GM23248 (cell line): ENCODE results near the gene SMIM43. TPM values are rescaled to one million over a fixed set of nuclear protein-coding genes. Genes with fewer than 3 reads are reported as not detected.

Source experiments
- DNase-seq: peaks from one replicate; pipeline ENCODE4 v3.0.0-alpha.2; 2015
- H2AFZ ChIP-seq: fragments of 200-600 bp; sonication (generic); 2 replicates; pipeline ENCODE4 v1.6.1; 2016; ENCODE audit warnings: antibody characterized with exemption
- H3F3A ChIP-seq: fragments of 200-600 bp; sonication (generic); 2 replicates; pipeline ENCODE4 v1.6.1; 2016; ENCODE audit warnings: mild to moderate bottlenecking, antibody characterized with exemption, mixed run types; ENCODE audit not compliant: insufficient read depth
- H3K27ac ChIP-seq: fragments of 200-600 bp; sonication (generic); 2 replicates; pipeline ENCODE4 v1.5.1; 2016; ENCODE audit warnings: mild to moderate bottlenecking
- H3K27me3 ChIP-seq: fragments of 200-600 bp; sonication (generic); replicated peaks from 2 replicates; pipeline ENCODE4 v1.6.1; 2016; ENCODE audit warnings: mild to moderate bottlenecking; ENCODE audit not compliant: insufficient read depth
- H3K36me3 ChIP-seq: fragments of 200-600 bp; sonication (generic); 2 replicates; pipeline ENCODE4 v1.6.1; 2016; ENCODE audit warnings: low read depth, mild to moderate bottlenecking
- H3K4me1 ChIP-seq: fragments of 200-600 bp; sonication (generic); 2 replicates; pipeline ENCODE4 v1.6.1; 2016; ENCODE audit warnings: mild to moderate bottlenecking; ENCODE audit not compliant: insufficient read depth
- H3K4me2 ChIP-seq: fragments of 200-600 bp; sonication (generic); one replicate; pipeline ENCODE4 v1.6.1; 2016; ENCODE audit warnings: mild to moderate bottlenecking; ENCODE audit not compliant: unreplicated experiment
- H3K4me3 ChIP-seq: fragments of 200-600 bp; sonication (generic); 2 replicates; pipeline ENCODE4 v1.5.1; 2016; ENCODE audit warnings: mild to moderate bottlenecking
- H3K79me2 ChIP-seq: fragments of 200-600 bp; sonication (generic); 2 replicates; pipeline ENCODE4 v1.6.1; 2016; ENCODE audit warnings: mild to moderate bottlenecking; ENCODE audit not compliant: insufficient read depth
- H3K9ac ChIP-seq: fragments of 200-600 bp; sonication (generic); 2 replicates; pipeline ENCODE4 v1.6.1; 2016; ENCODE audit warnings: mild to moderate bottlenecking
- H3K9me2 ChIP-seq: fragments of 200-600 bp; sonication (generic); 2 replicates; pipeline ENCODE4 v1.6.1; 2016; ENCODE audit warnings: mixed run types, mild to moderate bottlenecking, moderate library complexity; ENCODE audit not compliant: insufficient read depth
- H3K9me3 ChIP-seq: fragments of 200-600 bp; sonication (generic); one replicate; pipeline ENCODE4 v1.6.1; 2017; ENCODE audit warnings: low read depth
- H4K20me1 ChIP-seq: fragments of 200-600 bp; sonication (generic); 2 replicates; pipeline ENCODE4 v1.6.0; 2016; ENCODE audit not compliant: insufficient read depth
- EZH2 ChIP-seq: fragments of 200-600 bp; sonication (generic); IDR thresholded peaks from 2 replicates; pipeline ENCODE4 v1.6.1; 2018; ENCODE audit warnings: antibody characterized with exemption, mild to moderate bottlenecking; ENCODE audit not compliant: insufficient read depth, poor library complexity, severe bottlenecking
- EZH2phosphoT487 ChIP-seq: fragments of 200-600 bp; sonication (generic); IDR thresholded peaks from 2 replicates; pipeline ENCODE4 v1.6.1; 2018; ENCODE audit warnings: antibody characterized with exemption, moderate library complexity, mild to moderate bottlenecking, low read depth; ENCODE audit not compliant: insufficient read depth
- WGBS, 2 experiments: methylation state at CpG; one replicate each; pipeline ENCODE4 v1.1.6; 2015 to 2017; ENCODE audit warnings: low lambda C conversion rate in 2 of 2, low coverage in 1 of 2; ENCODE audit errors: missing lambda C conversion rate in 2 of 2; 5-methylcytosine and 5-hydroxymethylcytosine counted together
- in situ Hi-C: fragments of 300-500 bp; cut with MboI; formaldehyde crosslinking; loops from 2 replicates; pipeline ENCODE4 v1.15.0; 2020
- polyA plus RNA-seq: library from polyadenylated mRNA; unstranded; fragments of >200 nt; fragmentation: Nextera tagmentation; extraction: Ambion mirVana; gene quantifications from 2 replicates; pipeline ENCODE4 v1.2.1, GENCODE V29; 2016
- total RNA-seq: library from RNA; depleted of rRNA; stranded (reverse); fragments of >200 nt; shearing (Covaris generic); gene quantifications from 2 replicates; pipeline ENCODE4 v1.2.3, GENCODE V29; 2014

The SMIM43 gene
- total and polyA plus RNA-seq, 2 experiments from 2014 or later, result 1.4 to 3.5 TPM

- no peak overlapping the region for H3K4me3 ChIP-seq
- H3K9ac ChIP-seq, result no peak overlapping the region
- no peaks in the 10 kb centered on the region for H3K9me2 ChIP-seq
- no peaks in the 10 kb centered on the region for H3K27me3 ChIP-seq
- in situ Hi-C loops, result no loop called here
- TF ChIP-seq EZH2phosphoT487 (no peak), EZH2 (no peak)
- peaks cover 22% of the 10 kb centered on the region for H3K4me1 ChIP-seq
- H3K4me2 ChIP-seq, result no peak overlapping the region
- DNase-seq, result no peak
- H3K36me3 ChIP-seq, result no peaks in the 10 kb centered on the region
- 72 to 90% methylated on average over 1 of the region's 1 CpG for WGBS, 2 experiments
- H4K20me1 ChIP-seq, result no peaks in the 10 kb centered on the region
- H3K27ac ChIP-seq, result no peak overlapping the region
- no peaks in the 10 kb centered on the region for H3K79me2 ChIP-seq
- no peaks in the 10 kb centered on the region for H3K9me3 ChIP-seq
- no peak overlapping the region for H2AFZ ChIP-seq
- H3F3A ChIP-seq, result peaks cover 7% of the 10 kb centered on the region; the same call in 1 of the 2 replicates
These were observed 8.9 kb upstream of the SMIM43 start for GRCh38 chr4:121773883-121774282.

GRCh38 chr4:121771869-121772268 lies 6.9 kb upstream of the SMIM43 start:
- in situ Hi-C loops, result no loop called here
- TF ChIP-seq EZH2 (no peak), EZH2phosphoT487 (no peak)
- no peaks in the 10 kb centered on the region for H3F3A ChIP-seq
- 0 out of 2 replicates have a peak, but pooled peaks cover 3% of the 10 kb centered on the region for H3K4me1 ChIP-seq
- H3K9me3 ChIP-seq, result no peaks in the 10 kb centered on the region
- H3K36me3 ChIP-seq, result no peaks in the 10 kb centered on the region
- no peaks in the 10 kb centered on the region for H3K79me2 ChIP-seq
- H3K4me2 ChIP-seq, result no peak overlapping the region
- H3K4me3 ChIP-seq, result no peak overlapping the region
- H4K20me1 ChIP-seq, result no peaks in the 10 kb centered on the region
- H3K27me3 ChIP-seq, result no peaks in the 10 kb centered on the region
- no peak overlapping the region for H3K9ac ChIP-seq
- WGBS, 2 experiments, result 94 to 98% methylated on average over 1 of the region's 1 CpG
- no peaks in the 10 kb centered on the region for H3K9me2 ChIP-seq
- no peak overlapping the region for H3K27ac ChIP-seq
- no peak overlapping the region for H2AFZ ChIP-seq
- no peak for DNase-seq

GRCh38 chr4:121769341-121769740 lies 4.4 kb upstream of the SMIM43 start:
- Histone ChIP-seq H3K36me3 (no peaks in the 10 kb centered on the region), H3K9me2 (no peaks in the 10 kb centered on the region), H3K79me2 (no peaks in the 10 kb centered on the region), H4K20me1 (no peaks in the 10 kb centered on the region), H3K4me2 (no peak overlapping the region), H3K27me3 (peaks cover 4% of the 10 kb centered on the region; the same call in 1 of the 2 replicates), H3K9ac (no peak overlapping the region), H3K4me3 (no peak overlapping the region), H3K27ac (no peak overlapping the region), H3K4me1 (no peaks in the 10 kb centered on the region), H3K9me3 (no peaks in the 10 kb centered on the region), H3F3A (no peaks in the 10 kb centered on the region), H2AFZ (no peak overlapping the region)
- no peak for DNase-seq
- TF ChIP-seq EZH2phosphoT487 (no peak), EZH2 (no peak)
- in situ Hi-C loops, result no loop called here
- 91 to 100% methylated on average over 2 of the region's 2 CpGs for WGBS, 2 experiments

- TF ChIP-seq EZH2phosphoT487 (no peak), EZH2 (no peak)
- 88 to 92% methylated on average over 4 of the region's 4 CpGs for WGBS, 2 experiments
- Histone ChIP-seq H3K4me3 (no peak overlapping the region), H3K27ac (no peak overlapping the region), H3K4me1 (no peaks in the 10 kb centered on the region), H3K9me2 (no peaks in the 10 kb centered on the region), H3K9ac (no peak overlapping the region), H2AFZ (no peak overlapping the region), H3K9me3 (no peaks in the 10 kb centered on the region), H3K79me2 (no peaks in the 10 kb centered on the region), H4K20me1 (no peaks in the 10 kb centered on the region), H3K27me3 (peaks cover 4% of the 10 kb centered on the region; the same call in 1 of the 2 replicates), H3F3A (no peaks in the 10 kb centered on the region), H3K36me3 (no peaks in the 10 kb centered on the region), H3K4me2 (no peak overlapping the region)
- in situ Hi-C loops, result no loop called here
- DNase-seq, result no peak
These were observed 2.2 kb upstream of the SMIM43 start for GRCh38 chr4:121767166-121767565.

- no peak overlapping the region for H2AFZ ChIP-seq
- in situ Hi-C loops, result no loop called here
- 92% methylated on average over 9 of the region's 9 CpGs for WGBS, 2 experiments
- no peak for TF ChIP-seq EZH2phosphoT487
- no peak for TF ChIP-seq EZH2
- no peak overlapping the region for H3K27ac ChIP-seq
- no peak overlapping the region for H3K9ac ChIP-seq
- H3K4me2 ChIP-seq, result no peak overlapping the region
- no peak for DNase-seq
- H3F3A ChIP-seq, result no peaks in the 10 kb centered on the region
- no peaks in the 10 kb centered on the region for H3K4me1 ChIP-seq
- H3K9me2 ChIP-seq, result no peaks in the 10 kb centered on the region
- H3K9me3 ChIP-seq, result no peaks in the 10 kb centered on the region
- no peaks in the 10 kb centered on the region for H4K20me1 ChIP-seq
- H3K4me3 ChIP-seq, result no peak overlapping the region
- no peaks in the 10 kb centered on the region for H3K79me2 ChIP-seq
- peaks cover 4% of the 10 kb centered on the region; the same call in 1 of the 2 replicates for H3K27me3 ChIP-seq
- H3K36me3 ChIP-seq, result no peaks in the 10 kb centered on the region
These were observed 1.1 kb upstream of the SMIM43 start for GRCh38 chr4:121765971-121766538.
